Esophagus squamous epithelium (tissue), 5 donors: ENCODE data around the gene HOXB5. TPM values are rescaled to one million over a fixed set of nuclear protein-coding genes. Genes with fewer than 3 reads are reported as not detected.

Experiments used
- DNase-seq: peaks from one replicate; lab custom pipeline; 2025; lab: John Stamatoyannopoulos, UW
- H3K27ac ChIP-seq, 4 donors: fragments of 200-600 bp; sonication (generic); one replicate each; pipeline ENCODE4 v1.5.1; 2016 to 2019; ENCODE audit warnings: mild to moderate bottlenecking in 1 of 4
- H3K27me3 ChIP-seq, 4 donors: fragments of 200-600 bp; sonication (generic); 1 replicate in 3 of 4; 2 replicates in 1 of 4; pipeline versions ENCODE4 v1.5.1 to v1.6.0; 2017 to 2021; ENCODE audit warnings: antibody characterized with exemption in 1 of 4
- H3K36me3 ChIP-seq, 3 donors: fragments of 200-600 bp; sonication (generic); one replicate each; pipeline ENCODE4 v1.5.1; 2016 to 2019
- H3K4me1 ChIP-seq, 3 donors: fragments of 200-600 bp; sonication (generic); one replicate each; pipeline ENCODE4 v1.5.1; 2017 to 2019
- H3K4me3 ChIP-seq, 4 donors: fragments of 200-600 bp; sonication (generic); 1 replicate in 3 of 4; 2 replicates in 1 of 4; pipeline ENCODE4 v1.5.1; 2016 to 2019; ENCODE audit warnings: mild to moderate bottlenecking in 2 of 4, moderate library complexity in 1 of 4
- H3K9me3 ChIP-seq, 3 donors: fragments of 200-600 bp; sonication (generic); one replicate each; pipeline ENCODE4 v1.5.1; 2016 to 2019
- CTCF ChIP-seq, 6 experiments: fragments of 450-650 bp in 4 of 6; fragments of 200-600 bp in 2 of 6; sonication (generic) in 2 of 6; IDR thresholded peaks; one replicate each; pipeline ENCODE4 v1.5.1; 2016 to 2019; ENCODE audit warnings: antibody characterized with exemption in 6 of 6, mild to moderate bottlenecking in 4 of 6, moderate library complexity in 4 of 6
- POLR2A ChIP-seq, 4 donors: fragments of 450-650 bp; IDR thresholded peaks; one replicate each; pipeline ENCODE4 v1.6.1; 2017; ENCODE audit warnings: antibody characterized with exemption in 4 of 4, mild to moderate bottlenecking in 4 of 4, moderate library complexity in 3 of 4
- WGBS, 2 donors: methylation state at CpG; one replicate each; pipeline ENCODE4 v1.1.5; 2018; 5-methylcytosine and 5-hydroxymethylcytosine counted together
- intact Hi-C: fragments of 100-400 bp; cut with DNase I; formaldehyde crosslinking; loops from one replicate; pipeline ENCODE4 v1.15.0; 2022
- total RNA-seq, 4 donors: library from RNA; depleted of rRNA; stranded (reverse); fragments of >200 nt; gene quantifications; one replicate each; pipeline ENCODE4 v1.1.0, GENCODE V29; 2016
- donor health status: DM: yes; HTN: yes; CAD: no.

The HOXB5 gene
- total RNA-seq, 4 donors from 2014 or later, result not detected

DNA sequence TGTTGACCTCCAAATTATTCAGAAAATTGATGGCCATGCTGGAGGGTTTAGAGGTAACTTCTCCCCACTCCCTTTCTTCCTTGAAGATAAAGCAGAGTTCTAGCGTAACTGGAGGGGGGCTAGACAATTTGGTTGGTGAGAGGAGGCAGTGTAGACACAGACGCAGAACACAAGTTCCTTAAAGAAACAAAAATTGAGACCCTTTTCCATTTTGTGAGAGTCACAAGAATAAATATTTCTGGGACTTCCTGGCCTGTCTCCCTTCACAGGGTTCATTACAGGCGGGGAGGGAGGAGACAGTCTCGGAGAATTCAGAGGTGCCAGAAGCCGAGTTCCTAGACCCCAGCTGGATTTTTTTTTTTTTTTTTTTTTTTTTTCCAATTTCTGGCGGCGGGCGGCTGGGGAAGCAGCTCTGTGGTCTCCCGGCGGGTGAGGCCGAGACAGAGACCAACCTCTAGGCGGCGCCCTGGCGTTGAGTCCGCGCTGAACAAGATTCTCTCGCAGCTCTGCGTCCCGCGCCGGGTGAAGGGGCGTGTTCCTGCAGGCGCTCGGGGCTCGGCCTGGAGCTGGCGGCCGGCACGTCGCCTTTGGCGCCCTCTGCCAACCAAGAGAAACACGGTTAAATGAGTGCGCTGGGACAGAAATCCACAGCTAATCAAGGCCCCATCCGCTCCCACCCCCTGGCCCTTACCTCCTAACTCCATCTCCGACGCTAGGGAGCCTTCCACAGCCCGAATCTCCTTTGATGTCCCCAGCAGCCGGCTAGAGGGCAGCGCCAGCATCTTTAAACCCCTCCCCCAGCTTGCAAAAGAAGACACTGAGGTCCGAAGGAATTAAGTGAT lies 42.8 kb upstream of the HOXB5 start:
- Histone ChIP-seq H3K4me3 (peak overlapping the region in 1 of 4 donors; percentile 2), H3K9me3 (no peaks in the 10 kb centered on the region), H3K36me3 (no peaks in the 10 kb centered on the region), H3K4me1 (peaks cover 0 to 22% (median 4%) of the 10 kb centered on the region in 3 donors), H3K27me3 (peaks cover 56 to 100% (median 72%) of the 10 kb centered on the region in 4 donors), H3K27ac (no peak overlapping the region)
- WGBS, 2 donors, result 14 to 16% methylated on average over 5 to 11 of the region's 39 CpGs
- DNase-seq, result no peak
- TF ChIP-seq POLR2A (IDR thresholded peaks at IDR 0.05), result no peak
- peak in 5 of 6 experiments; percentile 18 to 47 (median 26) for TF ChIP-seq CTCF (IDR thresholded peaks at IDR 0.05)
- intact Hi-C loops, result no loop called here

- Histone ChIP-seq H3K9me3 (no peaks in the 10 kb centered on the region), H3K36me3 (no peaks in the 10 kb centered on the region), H3K4me1 (peaks cover 0 to 22% (median 4%) of the 10 kb centered on the region in 3 donors), H3K27ac (no peak overlapping the region), H3K27me3 (peaks cover 52 to 100% (median 81%) of the 10 kb centered on the region in 4 donors), H3K4me3 (no peak overlapping the region)
- no peak for TF ChIP-seq CTCF (IDR thresholded peaks at IDR 0.05)
- no peak for TF ChIP-seq POLR2A (IDR thresholded peaks at IDR 0.05)
- no peak for DNase-seq
- 38 to 40% methylated on average over 13 to 19 of the region's 20 CpGs for WGBS, 2 donors
- intact Hi-C loops, result no loop called here
Measured at GRCh38 chr17:48634493-48635208, 41.1 kb upstream of the HOXB5 start.

GRCh38 chr17:48633266-48633677 lies 39.7 kb upstream of the HOXB5 start:
- Histone ChIP-seq H3K9me3 (no peaks in the 10 kb centered on the region), H3K4me3 (no peak overlapping the region), H3K27me3 (peaks cover 43 to 100% (median 85%) of the 10 kb centered on the region in 4 donors), H3K36me3 (no peaks in the 10 kb centered on the region), H3K4me1 (peaks cover 0 to 22% (median 4%) of the 10 kb centered on the region in 3 donors), H3K27ac (no peak overlapping the region)
- TF ChIP-seq CTCF (IDR thresholded peaks at IDR 0.05), result no peak
- TF ChIP-seq POLR2A (IDR thresholded peaks at IDR 0.05), result no peak
- 29 to 30% methylated on average over 7 to 13 of the region's 35 CpGs for WGBS, 2 donors
- intact Hi-C loops, result no loop called here
- DNase-seq, result no peak

DNA sequence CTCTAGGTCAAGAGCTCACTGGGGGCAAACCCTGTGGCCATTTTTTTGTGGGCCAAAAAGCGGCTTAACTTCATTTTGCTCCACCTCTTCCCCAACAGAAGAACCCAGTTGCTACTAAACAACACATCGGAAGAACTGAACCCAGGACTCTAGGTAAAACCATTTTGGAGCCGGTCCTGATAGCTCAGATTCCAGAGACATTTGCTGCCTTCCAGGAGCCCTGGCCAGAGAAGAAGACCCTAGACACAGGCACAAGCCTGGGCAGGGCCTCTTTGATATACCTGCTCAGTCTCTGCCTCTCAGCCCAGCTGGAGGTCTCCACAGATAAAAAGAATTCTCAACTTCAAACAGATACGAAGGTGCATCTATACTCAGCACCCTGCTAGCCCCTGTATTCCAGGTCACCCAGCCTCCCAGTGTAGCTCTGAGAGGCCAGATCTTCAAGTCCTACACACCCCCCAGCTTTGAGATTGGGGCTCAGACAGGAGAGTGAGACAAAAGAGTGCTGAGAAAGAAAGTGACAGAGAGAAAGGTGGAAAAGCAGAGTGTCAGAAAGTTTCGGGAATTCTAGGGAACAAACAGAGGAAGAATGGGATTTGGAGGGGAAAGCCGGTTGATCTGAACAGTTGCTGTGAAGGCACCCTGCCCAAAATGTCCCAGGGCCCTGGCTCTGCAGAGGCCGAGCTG lies 39.1 kb upstream of the HOXB5 start:
- no peaks in the 10 kb centered on the region for H3K36me3 ChIP-seq
- DNase-seq, result no peak
- H3K27ac ChIP-seq, result no peak overlapping the region
- H3K27me3 ChIP-seq, result peaks cover 40 to 100% (median 89%) of the 10 kb centered on the region in 4 donors
- intact Hi-C loops, result no loop called here
- TF ChIP-seq CTCF (IDR thresholded peaks at IDR 0.05) (no peak), POLR2A (IDR thresholded peaks at IDR 0.05) (no peak)
- H3K4me3 ChIP-seq, result no peak overlapping the region
- no peaks in the 10 kb centered on the region for H3K9me3 ChIP-seq
- WGBS, 2 donors, result 27 to 36% methylated on average over 5 to 6 of the region's 7 CpGs
- peaks cover 0 to 22% (median 4%) of the 10 kb centered on the region in 3 donors for H3K4me1 ChIP-seq
